Neural progenitor cell (in vitro differentiated cells): ENCODE results near the gene MYO5A.

Source experiments
- EZH2 ChIP-seq: fragments of 200-600 bp; sonication (generic); IDR thresholded peaks from 2 replicates; pipeline ENCODE4 v1.6.1; 2017; ENCODE audit warnings: antibody characterized with exemption, mild to moderate bottlenecking, moderate library complexity
- EZH2phosphoT487 ChIP-seq: fragments of 200-600 bp; sonication (generic); IDR thresholded peaks from 2 replicates; pipeline ENCODE4 v1.6.1; 2017; ENCODE audit warnings: antibody characterized with exemption
- TF ChIP-seq, protein P1 (sequence below): fragments of 200-600 bp; sonication (generic); IDR thresholded peaks from 2 replicates; pipeline ENCODE4 v1.5.1; 2017; ENCODE audit warnings: antibody characterized with exemption, mild to moderate bottlenecking

GRCh38 chr15:52417957-52418356 lies 110.7 kb downstream of the MYO5A start:
- TF ChIP-seq, protein P1, sequence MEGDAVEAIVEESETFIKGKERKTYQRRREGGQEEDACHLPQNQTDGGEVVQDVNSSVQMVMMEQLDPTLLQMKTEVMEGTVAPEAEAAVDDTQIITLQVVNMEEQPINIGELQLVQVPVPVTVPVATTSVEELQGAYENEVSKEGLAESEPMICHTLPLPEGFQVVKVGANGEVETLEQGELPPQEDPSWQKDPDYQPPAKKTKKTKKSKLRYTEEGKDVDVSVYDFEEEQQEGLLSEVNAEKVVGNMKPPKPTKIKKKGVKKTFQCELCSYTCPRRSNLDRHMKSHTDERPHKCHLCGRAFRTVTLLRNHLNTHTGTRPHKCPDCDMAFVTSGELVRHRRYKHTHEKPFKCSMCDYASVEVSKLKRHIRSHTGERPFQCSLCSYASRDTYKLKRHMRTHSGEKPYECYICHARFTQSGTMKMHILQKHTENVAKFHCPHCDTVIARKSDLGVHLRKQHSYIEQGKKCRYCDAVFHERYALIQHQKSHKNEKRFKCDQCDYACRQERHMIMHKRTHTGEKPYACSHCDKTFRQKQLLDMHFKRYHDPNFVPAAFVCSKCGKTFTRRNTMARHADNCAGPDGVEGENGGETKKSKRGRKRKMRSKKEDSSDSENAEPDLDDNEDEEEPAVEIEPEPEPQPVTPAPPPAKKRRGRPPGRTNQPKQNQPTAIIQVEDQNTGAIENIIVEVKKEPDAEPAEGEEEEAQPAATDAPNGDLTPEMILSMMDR = no peak
- no peak for TF ChIP-seq EZH2
- no peak for TF ChIP-seq EZH2phosphoT487
